Skin epidermis (tissue), 12 donors: ENCODE results near the gene C3orf33.

ENCODE experiments used
- H3K27ac ChIP-seq, 21 experiments: fragments of 200-600 bp; sonication (generic) in 11 of 21; one replicate each; pipeline ENCODE4 v1.5.0; 2020; ENCODE audit warnings: mild to moderate bottlenecking in 3 of 21, inconsistent platforms in 2 of 21, moderate library complexity in 2 of 21
- H3K4me3 ChIP-seq, 7 experiments: fragments of 200-600 bp; sonication (generic) in 2 of 7; one replicate each; pipeline ENCODE4 v1.5.0; 2020; ENCODE audit warnings: inconsistent platforms in 2 of 7, mild to moderate bottlenecking in 2 of 7, moderate library complexity in 1 of 7

C3orf33 gene

GRCh38 chr3:155790272-155790925 lies 15.7 kb downstream of the C3orf33 start:
- H3K27ac ChIP-seq = no peak overlapping the region

GRCh38 chr3:155785662-155786295 lies 20.3 kb downstream of the C3orf33 start:
- H3K4me3 ChIP-seq = no peak overlapping the region

More at GRCh38 chr3:155790272-155790925, 15.7 kb downstream of the C3orf33 start:
- H3K4me3 ChIP-seq = no peak overlapping the region

GRCh38 chr3:155782390-155782953 lies 23.6 kb downstream of the C3orf33 start:
- H3K4me3 ChIP-seq = no peak overlapping the region
- no peak overlapping the region for H3K27ac ChIP-seq

More at GRCh38 chr3:155785662-155786295, 20.3 kb downstream of the C3orf33 start:
- H3K27ac ChIP-seq = no peak overlapping the region

- Histone ChIP-seq H3K27ac (no peak overlapping the region), H3K4me3 (no peak overlapping the region)
Observed at GRCh38 chr3:155780291-155780690, 25.8 kb downstream of the C3orf33 start.

GRCh38 chr3:155778462-155778861 lies 27.6 kb downstream of the C3orf33 start:
- no peak overlapping the region for H3K27ac ChIP-seq
- H3K4me3 ChIP-seq = no peak overlapping the region

- Histone ChIP-seq H3K4me3 (no peak overlapping the region), H3K27ac (no peak overlapping the region)
Observed at GRCh38 chr3:155772801-155773200, 33.3 kb downstream of the C3orf33 start.

- no peak overlapping the region for H3K4me3 ChIP-seq
- no peak overlapping the region for H3K27ac ChIP-seq
Observed at GRCh38 chr3:155771126-155771525, 35.0 kb downstream of the C3orf33 start.

- H3K4me3 ChIP-seq = no peak overlapping the region
Observed at GRCh38 chr3:155766206-155766605, 39.9 kb downstream of the C3orf33 start.

GRCh38 chr3:155763870-155764463 lies 42.1 kb downstream of the C3orf33 start:
- no peak overlapping the region for H3K27ac ChIP-seq
- no peak overlapping the region for H3K4me3 ChIP-seq

More at GRCh38 chr3:155766206-155766605, 39.9 kb downstream of the C3orf33 start:
- H3K27ac ChIP-seq = no peak overlapping the region

- Histone ChIP-seq H3K27ac (no peak overlapping the region), H3K4me3 (no peak overlapping the region)
Observed at GRCh38 chr3:155760653-155761052, 45.4 kb downstream of the C3orf33 start.

- no peak overlapping the region for H3K27ac ChIP-seq
- H3K4me3 ChIP-seq = no peak overlapping the region
Observed at GRCh38 chr3:155757577-155757976, 48.5 kb downstream of the C3orf33 start.

GRCh38 chr3:155753038-155753639 lies 52.9 kb downstream of the C3orf33 start:
- Histone ChIP-seq H3K27ac (no peak overlapping the region), H3K4me3 (no peak overlapping the region)

- H3K4me3 ChIP-seq = no peak overlapping the region
Observed at GRCh38 chr3:155748611-155749365, 57.3 kb downstream of the C3orf33 start.

GRCh38 chr3:155747946-155748290 lies 58.2 kb downstream of the C3orf33 start:
- Histone ChIP-seq H3K27ac (no peak overlapping the region), H3K4me3 (no peak overlapping the region)

More at GRCh38 chr3:155748611-155749365, 57.3 kb downstream of the C3orf33 start:
- H3K27ac ChIP-seq = no peak overlapping the region

- no peak overlapping the region for H3K27ac ChIP-seq
Observed at GRCh38 chr3:155747286-155747945, 58.7 kb downstream of the C3orf33 start.

GRCh38 chr3:155746703-155747102 lies 59.4 kb downstream of the C3orf33 start:
- Histone ChIP-seq H3K4me3 (no peak overlapping the region), H3K27ac (no peak overlapping the region)

More at GRCh38 chr3:155747286-155747945, 58.7 kb downstream of the C3orf33 start:
- H3K4me3 ChIP-seq = no peak overlapping the region

- Histone ChIP-seq H3K27ac (no peak overlapping the region), H3K4me3 (peak overlapping the region in 1 of 7 experiments; percentile 55)
Observed at GRCh38 chr3:155745795-155746550, 60.1 kb downstream of the C3orf33 start.

- peak within 1 kb of the TSS; percentile 25 to 55 (median 38) for H3K4me3 ChIP-seq
- peak within 1 kb of the TSS in 3 of 21 experiments; percentile 18 to 61 (median 28) for H3K27ac ChIP-seq
Observed at GRCh38 chr3:155744626-155745324, 61.3 kb downstream of the C3orf33 start, which contains the start of gene PLCH1. PLCH1 (minus strand) TSS chr3:155745071; CDS start chr3:155704224, 40,847 bp downstream.
